HG03575 (cell line): ENCODE measurements around the gene ANKH.

Experiments used
- ATAC-seq: cut with Tn5 transposase; IDR thresholded peaks from one replicate; pipeline ENCODE4 v1.9.1; 2021; ENCODE audit not compliant: unreplicated experiment, insufficient number of reproducible peaks, low FRiP score; ENCODE audit errors: extremely low read depth

Gene ANKH

DNA sequence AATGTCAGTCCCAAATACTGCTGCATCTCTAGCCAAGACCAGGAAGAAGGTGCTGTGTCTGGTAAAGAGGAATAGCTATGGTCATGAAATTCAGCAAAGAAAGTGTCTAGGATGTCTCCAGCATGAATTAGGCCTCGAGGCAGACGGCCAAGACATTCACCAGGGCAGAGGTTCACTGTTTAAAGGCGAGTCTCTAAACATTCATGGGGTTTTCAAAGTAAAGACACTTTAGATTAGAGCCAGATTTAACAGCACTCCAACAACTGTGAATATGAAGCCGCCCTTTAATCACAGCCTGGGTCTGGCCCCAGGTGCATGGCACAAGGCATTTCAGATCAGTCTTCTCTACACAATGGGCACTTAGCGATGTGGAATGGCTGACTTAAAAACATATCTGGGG, 95.0 kb downstream of the ANKH start:
- ATAC-seq: no peak

- no peak for ATAC-seq
These were observed 95.7 kb downstream of the ANKH start for GRCh38 chr5:14775857-14776256.

DNA sequence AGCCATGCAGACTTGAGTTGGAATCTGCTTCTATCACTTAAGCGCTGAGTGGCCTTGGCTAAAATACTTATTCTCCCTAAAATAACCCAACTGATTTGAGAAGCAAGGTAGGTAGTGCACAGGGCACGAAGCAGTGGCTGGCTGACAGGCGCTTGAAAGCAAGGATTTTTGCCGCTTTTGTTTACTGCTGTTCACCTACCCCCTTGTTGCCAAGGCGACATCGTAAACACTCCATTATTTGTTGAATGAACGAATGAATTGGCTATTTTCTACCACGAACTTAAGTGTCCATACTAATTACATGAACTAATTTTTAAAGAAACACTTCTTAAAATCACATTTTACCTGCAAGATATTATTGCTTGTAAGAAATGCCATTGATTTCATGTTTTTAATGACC, 98.0 kb downstream of the ANKH start:
- ATAC-seq: no peak

GRCh38 chr5:14771972-14772371, 99.6 kb downstream of the ANKH start:
- ATAC-seq: no peak

DNA sequence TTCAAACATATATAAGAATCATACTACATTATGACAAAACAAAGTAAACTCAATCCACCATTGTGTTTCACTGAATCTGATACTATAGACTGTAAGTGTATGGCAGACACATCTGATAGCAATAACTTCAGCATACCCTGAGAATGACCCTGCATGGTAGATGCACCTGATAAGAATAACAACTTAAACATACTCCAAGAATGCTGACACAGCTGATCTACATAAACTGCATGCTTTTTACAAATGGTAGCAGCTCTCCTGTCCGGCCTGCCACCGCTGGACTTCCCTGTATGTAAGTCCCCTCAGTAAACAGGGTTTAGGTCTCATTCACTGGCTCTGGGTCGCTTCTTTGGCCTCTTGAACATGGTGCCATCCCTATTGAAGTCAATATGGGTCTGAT, 100.4 kb downstream of the ANKH start:
- no peak for ATAC-seq

DNA sequence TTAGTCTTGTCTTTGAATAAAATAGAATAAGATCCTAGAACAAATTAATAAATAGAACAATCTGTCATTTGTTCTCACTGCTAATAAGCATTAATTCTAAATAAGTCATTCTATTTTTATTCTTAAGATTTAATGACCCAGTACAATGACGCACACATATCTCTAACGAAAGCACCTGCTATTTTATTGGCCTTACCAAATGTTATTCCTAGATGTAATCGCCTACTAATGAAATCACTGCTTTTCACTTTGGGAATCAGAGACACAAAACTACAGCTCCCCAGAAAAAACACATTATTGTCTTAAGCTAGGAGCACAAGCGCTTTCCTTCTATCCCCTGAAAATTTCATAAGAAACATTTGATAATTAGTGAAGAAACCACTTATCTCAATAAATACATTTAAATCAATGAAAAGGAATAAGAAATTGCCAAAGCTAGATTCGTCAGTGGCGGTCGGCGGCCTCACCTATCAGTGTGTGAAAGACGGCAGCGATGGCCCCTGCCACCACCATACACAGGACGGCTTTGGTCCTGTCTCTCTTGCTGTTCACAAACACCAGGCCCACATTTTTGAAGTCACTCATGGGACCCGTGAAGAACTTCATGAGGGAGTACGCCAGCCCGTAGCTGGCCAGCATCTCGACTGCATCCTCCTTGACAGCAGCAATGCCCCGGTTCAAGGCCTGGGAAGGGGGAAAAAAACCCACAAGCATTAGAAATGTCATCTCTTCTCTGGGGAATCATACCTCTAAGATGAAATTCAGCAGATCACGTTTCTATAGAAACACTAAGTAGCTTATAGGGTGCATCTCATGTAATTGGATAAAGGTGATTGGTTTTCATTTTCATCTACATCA, 102.8 kb downstream of the ANKH start:
- ATAC-seq: no peak

DNA sequence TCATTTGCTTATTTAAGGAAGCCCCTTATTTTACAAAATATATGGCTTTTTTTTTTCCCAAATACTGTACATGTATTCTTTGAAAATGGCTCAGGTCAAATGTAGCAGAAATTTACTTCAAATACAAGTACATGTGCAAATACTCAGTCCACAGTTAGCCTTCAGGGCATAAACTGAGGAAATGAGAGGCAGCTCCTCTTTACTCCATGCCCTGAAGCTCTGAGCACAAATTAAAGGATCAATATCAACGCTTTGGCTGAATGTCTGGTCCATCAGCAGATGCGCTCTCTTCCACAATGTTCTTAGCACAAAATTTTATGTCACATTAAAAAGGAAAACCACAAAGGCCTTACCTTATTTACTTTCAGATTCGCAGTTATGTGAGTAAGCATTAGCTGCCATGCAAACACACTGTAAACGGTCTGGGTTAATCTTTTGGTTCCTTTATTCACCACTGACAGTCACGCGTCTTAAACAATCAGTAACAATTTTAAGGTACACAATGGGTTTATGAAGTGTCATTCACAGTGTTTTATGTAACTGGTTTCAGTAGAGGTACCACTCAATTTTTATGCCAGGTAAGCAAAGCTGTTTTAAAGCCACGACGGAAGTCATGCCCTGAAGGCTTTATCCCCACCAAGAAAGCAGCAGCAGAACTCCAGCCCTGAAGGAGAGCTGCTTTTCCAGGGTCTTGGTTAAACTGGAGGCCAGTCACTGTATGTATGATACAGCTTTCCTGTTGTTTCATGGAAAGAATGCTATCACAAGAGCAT, 103.7 kb downstream of the ANKH start:
- no peak for ATAC-seq

- ATAC-seq: no peak
These were observed 104.5 kb downstream of the ANKH start for GRCh38 chr5:14767053-14767452.

DNA sequence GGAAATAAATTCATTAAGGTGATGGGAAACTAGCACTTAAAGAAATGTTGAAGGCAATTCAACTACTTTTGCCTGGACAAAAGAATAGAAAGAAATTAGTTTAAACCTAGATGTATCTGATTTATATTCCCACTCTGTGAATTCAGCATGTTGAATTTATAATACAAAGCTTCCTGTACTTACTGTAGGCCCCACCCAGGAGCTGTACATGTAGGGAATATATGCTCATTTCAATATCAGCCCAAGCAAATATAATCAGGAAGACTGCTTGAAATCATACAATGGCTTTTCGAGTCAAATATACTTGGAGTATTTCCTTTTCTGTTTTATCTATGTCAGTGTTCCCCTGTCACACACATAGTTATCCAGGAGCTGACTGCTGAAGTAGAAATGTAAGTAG, 105.0 kb downstream of the ANKH start:
- ATAC-seq: no peak

- no peak for ATAC-seq
These were observed 106.0 kb downstream of the ANKH start for GRCh38 chr5:14765587-14765986.

DNA sequence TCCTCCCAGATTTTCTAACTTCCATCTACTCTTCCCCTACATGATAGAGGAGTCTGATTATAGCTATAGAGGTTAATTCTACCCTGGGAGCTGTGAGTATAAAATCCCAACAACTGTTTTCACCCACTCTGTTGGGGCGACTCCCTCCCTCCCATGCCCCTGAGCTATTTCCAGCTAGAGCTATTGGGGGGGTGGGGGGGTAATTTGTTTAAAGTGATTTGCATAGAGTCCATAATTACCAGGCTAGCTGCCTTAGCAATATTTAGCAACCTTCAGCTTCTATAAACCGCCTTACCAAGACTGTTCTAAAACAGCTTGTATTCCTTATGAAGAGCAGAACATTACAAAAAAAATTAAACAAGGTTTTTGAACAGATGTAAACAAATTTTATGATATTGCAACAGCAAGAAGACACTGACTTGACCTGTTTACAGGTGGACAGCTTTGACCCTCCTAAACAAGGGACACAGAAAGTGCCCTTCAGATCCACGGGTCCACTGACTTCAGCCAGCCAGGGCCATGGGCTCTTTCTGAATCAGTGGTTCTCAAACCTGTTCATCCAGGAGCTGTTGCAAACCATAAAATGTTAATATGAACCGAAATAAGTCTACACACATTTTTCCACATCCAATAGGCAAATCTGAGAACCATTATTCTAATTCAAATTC, 108.9 kb downstream of the ANKH start:
- no peak for ATAC-seq

GRCh38 chr5:14760548-14761002, 111.0 kb downstream of the ANKH start:
- ATAC-seq: no peak

DNA sequence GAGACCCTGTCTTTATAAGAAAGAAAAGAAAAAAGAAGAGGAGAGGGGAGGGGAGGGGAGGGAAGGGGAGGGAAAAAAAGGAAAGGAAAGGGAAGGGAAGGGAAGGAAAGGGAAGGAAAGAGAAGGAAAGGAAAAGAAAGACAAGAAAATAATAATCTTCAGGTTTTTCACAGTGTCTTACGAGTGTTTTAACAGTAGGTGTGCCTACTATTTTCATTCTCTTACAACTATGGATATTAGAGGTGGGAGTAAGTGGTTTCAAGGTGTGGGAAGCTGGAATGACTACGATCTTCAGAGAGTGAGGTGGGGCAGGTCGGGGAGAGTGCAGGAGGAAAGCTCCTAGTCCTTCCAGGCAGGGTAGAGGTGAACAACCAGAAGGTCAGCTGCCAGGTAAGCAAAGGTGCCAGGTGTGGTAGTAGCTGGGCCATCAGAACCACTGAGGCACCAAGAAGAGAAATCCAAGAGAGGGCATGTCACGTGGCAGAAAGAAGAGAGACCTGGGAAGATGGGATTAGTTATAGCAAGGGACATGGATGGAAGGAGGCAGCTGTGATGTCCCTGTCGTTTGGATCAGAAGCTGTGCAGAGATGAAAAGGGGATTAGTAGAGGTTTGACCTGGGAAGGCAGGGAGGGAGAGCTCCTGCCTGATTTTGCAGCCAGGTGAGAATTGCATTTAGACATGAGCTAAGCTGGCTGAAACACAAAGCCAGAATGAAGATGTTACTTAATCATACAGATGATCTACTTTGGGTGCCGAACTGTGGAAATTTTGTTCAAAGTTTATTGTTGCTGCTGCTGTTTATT, 111.6 kb downstream of the ANKH start:
- no peak for ATAC-seq

- no peak for ATAC-seq
These were observed 113.7 kb downstream of the ANKH start for GRCh38 chr5:14757850-14758249.

DNA sequence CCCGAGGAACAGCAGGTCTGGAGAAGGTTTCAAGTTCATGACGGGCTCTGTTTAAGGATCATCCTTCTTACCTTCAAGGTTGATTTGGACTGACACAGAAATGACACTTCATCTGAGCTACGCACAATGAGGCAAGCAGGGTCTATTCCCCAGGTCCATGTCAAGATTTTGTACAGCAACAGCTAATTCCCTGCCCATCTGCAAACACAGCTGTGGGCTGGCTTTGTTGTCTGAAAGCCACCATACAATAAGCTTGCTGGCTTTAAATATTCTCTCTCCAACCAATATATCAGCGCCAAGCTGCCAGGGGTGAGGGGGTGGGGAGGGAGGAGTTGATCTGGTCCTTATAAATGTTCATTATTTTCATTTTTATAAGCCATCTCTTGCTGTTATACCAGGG, 115.1 kb downstream of the ANKH start:
- ATAC-seq: no peak

DNA sequence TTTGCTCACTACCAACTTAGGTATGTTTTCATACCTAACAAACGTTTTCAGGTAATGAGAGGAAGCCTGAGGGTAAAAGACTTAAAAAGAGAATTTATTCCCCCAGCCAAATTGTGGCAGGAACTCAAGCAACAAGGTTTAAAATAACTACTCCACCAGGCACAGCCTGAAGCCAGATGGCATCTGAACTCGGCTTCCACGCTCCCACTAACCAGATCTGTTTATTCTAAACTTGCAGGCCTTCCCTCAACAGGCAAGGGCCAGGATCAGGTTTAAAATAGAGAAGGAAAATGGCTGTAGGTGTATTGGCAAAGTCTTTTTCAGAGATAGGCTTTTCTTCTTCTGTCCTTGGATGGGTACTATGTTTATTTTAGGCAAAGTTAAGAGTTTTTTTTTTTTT, 117.6 kb downstream of the ANKH start:
- ATAC-seq: no peak

DNA sequence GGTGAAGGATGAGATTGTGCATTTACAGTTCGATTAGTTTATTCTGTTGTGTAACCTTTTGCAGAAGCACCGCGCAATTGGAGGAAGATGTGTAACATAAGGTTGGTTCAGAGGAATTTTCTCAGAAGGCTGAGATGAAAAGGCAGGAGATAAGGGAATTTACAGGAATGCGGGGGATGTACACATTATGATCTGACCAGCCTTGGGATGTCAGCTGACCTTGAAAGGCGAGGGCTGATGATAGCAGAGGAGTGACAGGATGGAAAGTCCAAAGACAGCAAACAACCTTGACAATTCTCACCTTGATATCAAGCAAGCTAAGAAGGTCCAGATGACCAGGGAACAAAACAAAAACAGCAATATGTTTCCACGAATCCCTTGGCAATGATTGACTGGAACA, 118.3 kb downstream of the ANKH start:
- ATAC-seq: no peak

DNA sequence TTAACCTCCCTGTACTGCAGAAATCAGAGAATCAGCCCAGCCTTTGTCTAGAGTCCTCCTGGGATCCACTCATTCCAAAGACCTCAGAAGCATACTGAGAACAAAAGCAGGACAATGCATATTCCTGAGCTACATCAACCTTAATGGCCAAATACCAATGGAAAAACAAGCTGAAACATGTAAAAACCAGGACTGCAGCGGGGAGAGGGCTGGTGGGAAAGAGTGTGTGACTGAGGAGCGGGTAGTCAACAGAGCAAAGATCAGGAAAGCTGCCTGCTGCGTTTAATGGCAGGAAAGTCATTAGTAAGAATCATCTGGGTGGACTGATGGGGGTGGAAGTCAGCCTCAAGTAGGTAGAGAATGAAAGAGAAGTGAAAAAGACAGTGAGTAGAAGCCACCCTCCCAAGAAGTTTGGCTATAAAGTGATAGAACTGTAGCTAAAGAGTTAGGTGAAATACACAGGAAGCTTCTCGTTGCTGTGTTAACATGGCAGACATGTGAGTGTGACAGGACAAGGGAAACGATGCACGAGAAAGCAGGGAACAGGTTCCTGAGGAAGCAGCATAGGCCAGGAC, 119.0 kb downstream of the ANKH start:
- no peak for ATAC-seq

- ATAC-seq: no peak
These were observed 120.9 kb downstream of the ANKH start for GRCh38 chr5:14750712-14751111.
